ENCODE measurements around the gene WDR33.

The WDR33 gene

DNA sequence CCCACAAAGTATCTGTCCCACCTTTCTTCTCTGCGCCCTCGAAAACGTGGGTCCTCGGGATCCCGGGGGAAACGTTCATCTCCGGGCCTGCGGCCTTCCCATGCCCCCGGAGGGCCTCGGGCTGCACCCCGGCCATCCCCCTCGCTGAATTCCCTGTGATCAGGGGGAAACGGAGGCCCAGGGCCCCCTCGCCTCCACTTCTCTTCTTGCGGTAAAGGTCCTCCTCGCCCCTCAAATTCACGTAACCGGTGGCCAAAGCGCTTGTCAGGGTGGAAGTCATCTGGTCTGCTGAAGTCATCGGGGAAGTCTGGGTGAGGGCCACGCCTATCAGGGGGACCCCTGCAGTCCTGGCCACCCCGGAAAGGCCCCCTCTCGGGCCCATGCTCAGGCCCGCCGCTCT is 97.4 kb downstream of the WDR33 start:
- no peak for DNase-seq

DNA sequence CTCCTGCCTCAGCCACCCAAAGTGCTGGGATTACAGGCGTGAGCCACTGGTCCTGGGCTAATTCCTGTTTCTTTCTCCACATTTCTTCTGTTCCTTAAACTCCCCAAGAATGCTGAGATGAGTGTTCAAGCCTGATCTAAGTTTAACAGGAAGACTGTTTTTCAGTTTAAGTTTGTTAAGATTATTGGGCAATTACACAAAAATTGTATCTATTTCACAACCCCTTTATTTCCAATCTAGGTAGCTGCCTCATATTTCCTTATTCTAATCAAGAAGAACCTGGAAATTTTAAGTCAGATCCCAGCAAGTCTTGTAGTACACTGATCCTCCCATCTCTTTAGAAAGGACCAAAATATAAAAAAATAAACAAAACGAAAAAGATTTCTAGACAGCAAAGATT is 98.0 kb downstream of the WDR33 start:
- no peak for DNase-seq

DNA sequence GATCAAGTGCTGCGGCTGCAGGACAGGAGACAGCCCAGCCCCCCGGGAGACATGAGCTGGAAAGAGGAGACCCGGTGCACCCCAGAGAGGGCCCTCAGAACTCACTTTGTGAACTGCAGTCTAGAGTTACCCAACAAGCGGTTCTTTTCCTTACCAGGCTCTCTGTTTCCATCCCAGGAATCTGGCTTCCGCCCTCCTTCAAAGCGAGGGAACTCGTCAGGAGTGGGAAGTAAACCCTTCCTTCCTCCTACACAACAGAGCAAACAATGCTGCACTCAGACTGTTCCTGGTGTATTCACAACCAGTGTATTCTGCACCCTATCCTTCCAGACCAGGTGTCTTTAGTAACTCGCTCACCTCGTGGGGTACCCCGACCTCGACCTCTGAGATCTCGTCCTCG is 101.6 kb downstream of the WDR33 start:
- DNase-seq = no peak

DNA sequence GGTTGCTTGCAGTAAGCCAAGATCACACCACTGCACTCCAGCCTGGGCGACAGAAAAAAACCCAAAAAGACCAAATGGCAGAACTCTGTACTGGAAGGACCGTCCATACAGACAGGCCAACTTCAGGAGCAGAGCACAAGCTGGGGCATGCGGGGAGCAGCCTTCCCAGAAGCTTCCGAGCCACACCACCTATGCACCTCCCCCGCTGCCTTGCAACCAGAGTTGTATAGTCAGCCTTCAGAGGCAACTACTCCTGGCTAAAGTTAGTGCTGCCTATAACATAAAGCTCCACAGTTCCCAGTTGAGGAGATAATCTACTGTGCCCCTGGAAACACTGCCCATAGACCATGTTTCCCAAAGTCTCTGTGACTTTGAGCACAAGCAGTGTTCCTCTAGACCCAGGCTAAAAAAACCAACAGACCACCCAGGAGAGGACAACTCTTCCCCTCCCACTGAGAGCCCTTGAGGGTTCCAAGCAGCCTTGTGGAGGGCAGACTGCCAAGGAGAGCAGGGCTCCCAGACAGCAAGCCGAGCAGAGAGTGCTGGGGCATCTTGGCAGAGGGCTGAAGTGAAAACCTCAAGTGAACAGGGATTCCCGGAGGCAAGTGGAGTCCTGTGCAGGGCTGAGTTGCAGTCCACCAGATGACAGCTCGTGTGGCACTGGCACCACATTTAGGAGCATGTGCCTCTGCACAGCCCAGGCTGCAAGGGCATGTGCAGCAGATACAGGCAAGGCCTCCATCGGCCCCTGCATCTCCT is 102.9 kb downstream of the WDR33 start:
- no peak for DNase-seq

DNA sequence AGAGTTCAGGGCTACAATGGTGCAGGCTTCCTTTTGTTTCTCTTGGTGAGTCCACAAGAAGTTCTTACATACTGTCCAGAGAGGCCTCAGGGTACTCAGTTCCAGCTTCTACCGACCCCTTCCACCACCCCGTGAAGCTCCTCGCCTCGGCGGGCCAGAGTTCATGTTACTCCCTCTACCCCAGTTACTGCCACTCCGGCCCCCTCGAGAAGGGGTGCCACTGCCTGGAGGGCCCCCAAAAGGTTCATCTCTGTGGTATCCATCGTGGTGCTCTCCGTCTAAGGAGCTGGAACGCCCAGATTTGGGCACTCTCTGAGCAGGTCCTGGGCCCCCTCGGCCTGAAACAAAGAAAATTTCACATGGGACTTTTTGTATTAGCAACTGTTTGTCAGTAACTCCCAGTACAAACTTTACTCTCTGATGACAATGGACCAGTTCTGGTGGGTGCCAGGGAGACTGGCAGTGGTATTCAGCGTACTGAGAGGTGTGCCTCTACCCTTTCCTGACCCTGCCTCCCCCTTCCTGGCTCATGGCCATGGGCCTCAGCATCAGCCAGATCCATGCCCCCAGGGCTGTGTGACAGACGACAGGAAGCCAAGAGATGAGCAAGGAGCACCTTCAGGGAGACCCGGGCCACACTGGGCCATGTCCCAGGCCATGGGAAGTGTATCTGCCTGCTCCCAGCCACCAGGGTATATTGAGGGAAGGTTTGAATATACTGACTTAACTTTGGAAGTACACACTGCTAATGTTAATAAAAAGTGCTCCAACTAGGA is 104.6 kb downstream of the WDR33 start:
- no peak for DNase-seq

DNA sequence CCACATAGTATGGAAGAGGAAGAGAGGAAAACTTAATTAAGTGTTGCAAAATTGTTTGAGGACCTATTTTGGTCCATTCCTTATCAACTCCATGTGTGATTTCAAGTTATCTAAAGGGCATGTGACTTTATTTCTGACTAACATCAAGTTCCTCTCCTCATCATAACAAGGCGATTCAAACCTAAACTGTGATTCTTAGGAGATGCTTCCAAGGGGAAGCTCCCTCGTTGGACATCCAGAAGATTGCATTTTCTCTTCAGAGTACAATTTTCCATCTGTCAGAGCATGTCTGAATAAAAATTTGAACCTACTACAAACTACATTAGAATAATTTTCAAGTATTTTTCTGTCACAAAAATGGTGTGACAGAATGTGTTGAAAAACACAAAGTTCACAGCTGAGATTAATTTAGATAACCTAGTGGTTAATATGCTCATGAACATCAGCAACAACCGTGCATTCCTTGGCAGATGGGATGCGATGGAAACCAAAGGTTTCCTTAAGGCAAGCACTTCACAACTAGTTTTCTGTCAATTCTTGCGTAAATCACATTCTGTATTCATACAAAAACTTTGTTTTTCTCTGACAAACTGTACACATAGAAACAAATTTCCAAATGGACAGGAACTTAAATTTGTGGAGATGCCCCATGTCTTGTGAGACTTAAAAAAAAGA is 105.4 kb downstream of the WDR33 start:
- DNase-seq = no peak

DNA sequence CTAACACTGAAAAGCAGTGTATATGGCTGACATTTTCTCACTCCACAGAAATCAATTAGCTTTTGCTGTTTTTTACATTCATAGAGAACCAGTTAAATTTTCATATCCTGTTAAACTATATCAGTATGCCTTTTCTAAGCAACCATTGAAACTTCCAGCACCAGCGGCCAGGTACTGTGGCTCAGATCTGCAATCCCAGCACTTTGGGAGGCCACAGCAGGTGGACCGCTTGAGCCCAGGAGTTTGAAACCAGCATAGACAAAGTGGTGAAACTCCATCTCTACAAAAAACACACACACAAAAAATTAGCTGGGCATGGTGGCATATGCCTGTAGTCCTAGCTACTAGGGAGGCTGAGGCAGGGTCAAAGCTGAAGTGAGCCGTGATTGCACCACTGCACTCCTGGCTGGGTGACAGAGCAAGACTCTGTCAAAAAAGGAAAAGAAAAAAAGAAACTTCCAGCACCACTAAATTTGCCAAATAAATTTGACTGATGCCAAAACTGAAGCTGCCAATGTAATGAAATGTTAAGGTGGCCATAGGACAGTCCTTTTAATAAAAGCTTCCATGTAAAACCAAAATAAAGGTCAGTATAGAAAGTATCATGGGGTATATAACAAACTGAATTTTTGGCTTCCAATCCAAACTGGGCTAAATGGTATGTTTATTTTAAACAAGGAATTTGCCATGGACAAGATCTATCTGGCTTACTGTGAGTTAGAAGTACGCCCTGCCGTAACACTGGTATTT is 106.2 kb downstream of the WDR33 start:
- no peak for DNase-seq

DNA sequence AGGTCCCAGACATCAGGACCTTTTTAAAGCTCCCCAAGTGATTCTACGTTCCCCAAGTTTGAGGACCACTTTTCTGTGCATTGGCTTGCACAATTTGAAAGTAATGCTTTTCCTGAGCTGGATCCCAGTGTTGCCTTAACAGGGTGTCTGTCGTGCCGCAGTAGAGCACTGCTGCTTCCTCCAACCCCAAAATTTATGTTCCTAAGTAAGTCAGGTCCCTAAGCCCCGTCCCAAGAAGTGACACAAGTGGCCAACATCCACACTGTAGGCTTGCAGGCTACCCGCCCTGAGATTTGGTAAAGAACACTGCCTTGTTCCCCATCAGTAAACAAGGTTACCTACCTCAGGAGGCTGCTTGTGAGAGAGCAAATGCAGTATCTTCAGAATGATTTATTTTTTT is 107.7 kb downstream of the WDR33 start:
- no peak for DNase-seq

DNA sequence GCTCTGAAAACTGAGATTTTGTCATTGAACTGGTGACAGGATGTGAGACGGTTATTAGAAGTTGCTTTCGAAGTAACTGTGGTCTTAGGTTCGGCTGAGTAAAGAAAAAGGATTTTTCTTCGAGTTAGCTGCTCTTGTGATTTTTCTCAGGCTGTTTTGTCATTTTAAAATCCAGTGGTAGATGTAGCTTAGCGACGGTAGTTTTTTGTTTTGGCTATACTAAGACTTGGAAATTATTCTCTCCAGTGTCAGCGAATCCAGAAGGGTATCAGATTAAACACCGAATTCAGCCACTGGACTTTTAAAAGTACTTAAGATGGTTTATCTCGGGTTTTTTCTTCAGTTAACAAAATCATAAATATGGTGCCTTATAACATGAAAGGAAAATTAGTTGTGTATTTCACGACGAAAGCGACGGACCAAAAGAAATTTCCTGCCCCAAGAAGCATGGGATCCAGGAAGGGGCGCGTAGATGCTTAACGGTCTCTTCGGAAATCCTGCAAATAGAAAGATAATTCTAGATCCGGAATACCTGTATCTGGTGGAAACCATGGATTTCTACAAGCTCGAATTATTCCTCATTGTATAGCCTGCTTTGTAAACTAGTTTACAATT is 108.5 kb downstream of the WDR33 start:
- no peak for DNase-seq

DNA sequence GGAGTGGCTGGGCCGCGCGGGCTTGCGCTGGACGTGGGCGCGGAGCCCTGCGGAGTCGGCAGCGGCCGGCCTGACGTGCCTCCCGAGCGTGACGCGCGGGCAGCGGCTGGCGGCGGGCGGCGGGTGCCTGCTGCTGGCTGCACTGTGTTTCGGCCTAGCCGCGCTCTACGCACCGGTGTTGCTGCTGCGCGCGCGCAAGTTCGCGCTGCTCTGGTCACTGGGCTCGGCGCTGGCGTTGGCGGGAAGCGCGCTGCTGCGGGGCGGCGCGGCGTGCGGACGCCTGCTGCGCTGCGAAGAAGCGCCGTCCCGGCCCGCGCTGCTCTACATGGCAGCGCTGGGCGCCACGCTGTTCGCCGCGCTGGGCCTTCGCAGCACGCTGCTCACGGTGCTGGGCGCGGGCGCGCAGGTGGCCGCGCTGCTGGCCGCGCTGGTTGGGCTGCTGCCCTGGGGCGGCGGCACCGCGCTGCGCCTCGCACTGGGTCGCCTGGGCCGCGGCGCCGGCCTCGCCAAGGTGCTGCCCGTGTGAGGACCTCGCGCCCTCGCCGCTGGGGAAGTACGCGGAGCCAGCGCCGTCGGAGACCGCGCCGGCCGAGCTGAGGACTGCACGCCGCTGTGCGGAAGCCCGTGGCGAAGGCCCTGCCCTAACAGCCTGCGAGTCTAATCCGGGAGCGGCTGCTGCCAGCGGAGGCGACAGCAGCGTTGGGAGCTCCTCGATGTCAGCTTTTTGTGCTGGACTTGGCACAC is 109.1 kb downstream of the WDR33 start:
- DNase-seq = peak; percentile 77 to 81

DNA sequence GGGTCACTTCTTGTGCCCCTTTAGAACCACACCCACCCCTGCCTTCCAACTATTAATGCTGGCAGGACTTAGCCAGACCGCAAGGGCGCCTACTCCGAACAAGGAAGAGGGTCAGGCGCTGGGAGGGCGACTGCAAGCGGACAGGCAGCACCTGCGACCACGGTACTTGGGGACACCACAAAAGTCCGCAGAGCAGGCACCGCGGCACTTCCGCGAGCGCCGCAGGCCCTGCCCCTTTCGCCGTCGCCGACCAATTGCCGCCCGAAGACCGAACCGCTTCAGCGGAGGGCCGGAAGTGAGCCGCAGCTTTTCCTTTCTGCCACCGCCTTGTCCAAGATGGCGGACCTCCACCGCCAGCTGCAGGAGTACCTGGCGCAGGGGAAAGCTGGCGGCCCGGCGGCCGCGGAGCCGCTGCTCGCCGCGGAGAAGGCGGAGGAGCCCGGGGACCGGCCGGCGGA is 109.7 kb downstream of the WDR33 start, which contains the start of gene SFT2D3:
Gene SFT2D3, plus strand, starts transcription at position 305 of the 458 bp plus-strand sequence. Its CDS starts 32 bp downstream, at position 337.
- peak; percentile 86 to 90 for DNase-seq

DNA sequence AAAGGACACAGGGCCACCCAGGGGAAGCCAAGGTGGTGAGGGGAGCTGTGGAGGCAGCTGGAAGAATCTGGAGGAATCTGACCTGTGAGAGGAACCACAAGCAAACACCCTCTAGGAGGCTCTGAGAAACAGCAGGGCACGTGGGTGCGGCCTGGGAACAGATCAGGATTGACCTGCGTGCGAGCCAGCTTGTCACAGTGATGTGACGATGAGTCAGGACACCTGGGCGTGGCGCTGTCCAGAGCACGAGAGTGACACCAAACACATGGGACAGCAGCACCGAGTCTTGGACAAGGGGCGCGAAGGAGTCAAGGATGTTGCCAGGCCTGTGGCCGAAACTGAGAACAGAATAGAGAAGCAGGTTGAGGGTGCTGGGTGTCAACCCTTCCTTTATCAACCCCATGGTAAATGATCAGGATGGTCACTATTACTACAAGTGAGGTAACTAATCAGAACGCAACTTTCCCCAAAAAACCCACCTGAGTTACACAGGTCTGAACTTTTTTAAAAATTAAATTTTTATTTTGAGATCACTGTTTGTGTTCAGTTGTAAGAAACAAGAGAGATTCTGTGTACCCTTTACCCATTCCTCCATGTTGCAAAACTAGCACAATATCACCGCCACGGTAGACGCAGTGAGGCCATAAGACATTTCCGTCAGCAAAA is 110.3 kb downstream of the WDR33 start:
- no peak for DNase-seq

DNA sequence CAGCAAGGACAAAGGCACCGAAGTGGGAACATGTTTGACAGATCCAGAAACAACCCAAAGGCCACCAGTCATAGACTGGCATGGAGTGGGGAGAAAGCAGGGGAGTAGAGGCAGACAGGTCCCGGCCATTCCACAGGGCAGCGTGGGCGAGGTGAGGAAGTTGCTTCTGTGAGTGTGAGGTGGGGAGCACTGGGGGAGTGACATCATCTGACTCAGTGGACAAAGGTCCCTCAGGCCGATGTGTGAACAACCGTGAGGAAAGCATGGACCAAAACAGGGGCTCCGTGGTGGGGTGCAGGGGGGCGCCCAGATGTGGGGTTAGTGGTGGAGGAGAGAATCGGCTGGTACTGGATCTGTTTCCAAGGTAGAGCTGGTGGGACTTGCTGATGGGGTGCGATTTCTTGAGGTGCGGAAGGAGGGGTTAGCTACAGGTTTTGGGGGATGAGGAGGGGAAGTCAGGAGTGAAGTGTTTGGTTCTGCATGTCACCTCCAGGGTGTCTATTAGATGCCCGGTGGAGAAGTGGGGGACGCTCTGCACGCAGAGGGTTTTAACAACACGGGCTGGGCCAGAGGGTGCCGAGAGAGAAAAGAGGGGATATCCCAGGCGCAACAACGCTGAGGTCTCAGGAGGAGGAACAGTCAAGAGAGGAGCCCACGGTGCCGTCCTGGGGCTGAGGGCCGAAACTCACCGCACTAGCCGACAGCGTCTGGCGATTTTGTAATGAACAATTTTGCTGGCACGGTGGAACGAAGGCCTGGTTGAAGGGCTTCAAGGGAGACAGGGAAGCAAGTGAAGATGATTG is 112.2 kb downstream of the WDR33 start:
- DNase-seq = no peak

DNA sequence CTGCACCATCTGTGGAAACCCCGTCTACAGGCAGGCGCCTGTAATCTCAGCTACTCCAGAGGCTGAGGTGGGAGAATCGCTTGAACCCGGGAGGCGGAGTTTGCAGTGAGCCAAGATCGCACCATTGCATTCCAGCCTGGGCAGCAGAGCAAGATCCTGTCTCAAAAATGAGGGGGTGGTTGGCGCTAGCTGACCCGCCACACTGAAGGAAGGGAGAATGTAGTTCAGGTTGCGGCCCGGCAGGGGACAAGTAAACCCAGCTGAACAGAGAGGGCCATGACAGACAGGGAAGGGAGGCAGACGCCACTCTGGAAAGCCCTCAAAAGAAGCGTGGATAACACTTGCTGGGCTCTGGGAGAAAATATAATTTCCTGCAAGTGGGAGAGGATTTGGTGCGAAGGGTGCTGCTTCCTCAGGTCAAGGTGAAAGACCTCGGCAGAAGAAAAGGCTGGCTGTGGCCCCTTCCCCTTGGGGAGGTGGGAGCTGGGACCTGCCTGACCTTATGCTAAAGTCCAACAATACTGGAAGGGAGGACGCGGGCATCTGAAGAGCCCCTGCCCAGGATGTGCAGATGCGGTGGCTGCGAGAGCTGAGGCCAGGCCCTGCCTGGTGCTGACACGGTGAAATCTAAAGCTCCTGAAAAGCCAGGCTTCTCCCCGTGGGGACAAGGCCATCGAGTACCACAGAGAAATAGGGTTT is 113.3 kb downstream of the WDR33 start:
- DNase-seq = no peak

DNA sequence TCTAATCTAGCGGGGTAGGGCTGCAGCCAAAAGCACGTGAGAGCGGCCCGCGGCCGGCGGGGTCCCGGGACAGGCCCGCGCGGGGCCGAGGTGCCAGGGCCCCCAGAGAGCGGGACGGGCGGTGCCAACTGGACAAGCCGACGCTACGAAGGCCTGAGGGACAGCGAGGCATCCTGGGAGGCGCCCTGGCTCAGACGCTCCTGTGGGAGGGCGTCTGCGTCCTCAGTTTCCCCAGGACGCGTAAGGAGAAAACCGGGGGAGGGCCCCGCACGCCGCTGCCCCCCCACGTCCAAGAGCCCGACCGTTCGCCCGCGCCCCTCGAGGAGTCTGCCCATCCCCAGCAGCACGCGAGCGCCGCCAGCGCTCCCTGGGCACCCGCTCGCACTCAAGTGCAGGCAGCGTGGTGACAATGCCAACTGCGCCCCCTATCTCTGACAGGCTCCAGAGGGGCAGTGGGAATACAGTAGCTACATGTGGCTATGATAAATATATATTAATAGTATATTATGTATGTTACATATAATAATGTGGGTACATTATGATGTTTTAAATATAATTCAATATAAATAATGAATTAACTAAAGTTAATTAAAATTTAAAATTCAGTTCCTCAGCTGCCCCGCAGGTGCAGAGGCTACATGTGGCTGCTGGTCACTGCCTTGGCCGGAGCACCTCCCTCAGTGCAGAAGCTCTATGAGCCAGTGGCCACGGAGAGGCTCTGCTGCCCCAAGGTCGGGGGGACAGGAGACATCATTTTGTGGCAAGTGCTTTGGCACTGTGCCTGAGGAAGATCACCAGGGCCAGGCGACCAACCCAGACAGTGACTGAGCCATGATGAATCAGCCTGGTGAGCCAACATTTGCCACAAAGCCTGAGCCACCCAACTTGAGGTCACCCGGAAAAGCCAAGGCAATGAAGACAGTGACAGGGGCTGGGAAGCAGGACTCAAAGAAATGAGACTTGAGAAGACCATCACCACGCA is 115.2 kb downstream of the WDR33 start:
- DNase-seq = no peak

DNA sequence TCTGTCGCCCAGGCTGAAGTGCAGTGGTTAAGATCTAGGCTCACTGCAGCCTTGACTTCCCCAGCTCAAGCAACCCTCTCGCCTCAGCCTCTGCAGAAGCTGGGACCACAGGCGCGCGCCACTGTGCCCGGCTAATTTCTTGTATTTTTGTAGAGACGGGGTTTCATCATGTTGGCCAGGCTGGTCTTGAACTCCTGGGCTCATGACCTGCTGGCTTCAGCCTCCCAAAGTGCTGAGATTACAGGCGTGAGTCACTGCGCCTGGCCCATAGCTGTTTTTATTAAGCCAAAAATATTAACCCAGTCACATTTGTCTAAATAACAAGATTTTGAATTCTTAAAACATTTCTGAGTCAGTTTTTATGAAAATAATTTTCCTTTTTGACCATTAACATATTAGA is 116.0 kb downstream of the WDR33 start:
- DNase-seq = no peak

DNA sequence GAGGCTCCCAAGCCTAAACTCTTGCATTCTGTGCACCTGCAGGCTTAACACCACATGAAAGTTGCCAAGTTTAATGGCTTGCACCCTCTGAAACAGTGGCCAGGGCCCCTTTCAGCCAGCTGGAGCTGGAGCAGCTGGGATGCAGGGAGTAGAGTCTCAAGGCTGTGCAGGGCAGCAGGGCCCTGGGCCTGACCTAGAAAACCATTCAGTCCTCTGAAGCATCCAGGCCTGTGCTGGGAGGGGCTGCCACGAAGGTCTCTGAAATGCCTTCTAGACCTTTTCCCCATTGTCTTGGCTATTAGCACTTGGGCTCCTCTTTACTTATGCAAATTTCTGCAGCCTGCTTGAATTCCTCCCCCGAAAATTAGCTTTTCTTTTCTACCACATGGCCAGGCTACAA is 120.3 kb downstream of the WDR33 start:
- no peak for DNase-seq

DNA sequence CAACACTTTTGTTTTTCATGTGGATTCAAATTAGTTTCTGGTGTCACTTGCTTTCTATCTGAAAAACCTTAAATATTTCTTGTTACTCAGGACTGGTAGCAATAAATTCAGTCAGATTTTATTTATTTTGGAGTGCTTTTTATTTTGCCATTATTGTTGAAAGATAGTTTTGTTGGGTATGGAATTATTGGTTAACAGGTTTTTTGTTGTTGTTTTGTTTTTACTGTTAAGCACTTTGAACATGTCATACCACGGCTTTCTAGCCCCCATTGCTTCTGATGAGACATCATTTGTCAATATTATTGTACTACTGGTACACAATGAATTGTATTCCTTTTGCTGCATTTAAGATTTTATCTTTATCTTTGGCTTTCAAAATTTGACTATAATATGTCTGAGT is 122.6 kb downstream of the WDR33 start:
- no peak for DNase-seq
